Activated CD8-positive, alpha-beta memory T cell treated with anti-CD3 and anti-CD28 coated beads, Interleukin-2, amount 50 U/mL, for 1 hour (primary cell): ENCODE measurements around the gene KLHL13.
"Not testable (repeated sequence)": the region's sequence is repeated elsewhere in the genome, so short reads cannot be mapped to it uniquely, and the experiment has no call there.

Experiments used
- DNase-seq: peaks from one replicate; pipeline ENCODE4 v3.0.0-alpha.2; 2020; ENCODE audit errors: extremely low read depth

The KLHL13 gene, protein sequence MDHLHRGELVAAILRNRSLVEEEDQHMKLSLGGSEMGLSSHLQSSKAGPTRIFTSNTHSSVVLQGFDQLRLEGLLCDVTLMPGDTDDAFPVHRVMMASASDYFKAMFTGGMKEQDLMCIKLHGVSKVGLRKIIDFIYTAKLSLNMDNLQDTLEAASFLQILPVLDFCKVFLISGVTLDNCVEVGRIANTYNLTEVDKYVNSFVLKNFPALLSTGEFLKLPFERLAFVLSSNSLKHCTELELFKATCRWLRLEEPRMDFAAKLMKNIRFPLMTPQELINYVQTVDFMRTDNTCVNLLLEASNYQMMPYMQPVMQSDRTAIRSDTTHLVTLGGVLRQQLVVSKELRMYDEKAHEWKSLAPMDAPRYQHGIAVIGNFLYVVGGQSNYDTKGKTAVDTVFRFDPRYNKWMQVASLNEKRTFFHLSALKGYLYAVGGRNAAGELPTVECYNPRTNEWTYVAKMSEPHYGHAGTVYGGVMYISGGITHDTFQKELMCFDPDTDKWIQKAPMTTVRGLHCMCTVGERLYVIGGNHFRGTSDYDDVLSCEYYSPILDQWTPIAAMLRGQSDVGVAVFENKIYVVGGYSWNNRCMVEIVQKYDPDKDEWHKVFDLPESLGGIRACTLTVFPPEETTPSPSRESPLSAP

DNA sequence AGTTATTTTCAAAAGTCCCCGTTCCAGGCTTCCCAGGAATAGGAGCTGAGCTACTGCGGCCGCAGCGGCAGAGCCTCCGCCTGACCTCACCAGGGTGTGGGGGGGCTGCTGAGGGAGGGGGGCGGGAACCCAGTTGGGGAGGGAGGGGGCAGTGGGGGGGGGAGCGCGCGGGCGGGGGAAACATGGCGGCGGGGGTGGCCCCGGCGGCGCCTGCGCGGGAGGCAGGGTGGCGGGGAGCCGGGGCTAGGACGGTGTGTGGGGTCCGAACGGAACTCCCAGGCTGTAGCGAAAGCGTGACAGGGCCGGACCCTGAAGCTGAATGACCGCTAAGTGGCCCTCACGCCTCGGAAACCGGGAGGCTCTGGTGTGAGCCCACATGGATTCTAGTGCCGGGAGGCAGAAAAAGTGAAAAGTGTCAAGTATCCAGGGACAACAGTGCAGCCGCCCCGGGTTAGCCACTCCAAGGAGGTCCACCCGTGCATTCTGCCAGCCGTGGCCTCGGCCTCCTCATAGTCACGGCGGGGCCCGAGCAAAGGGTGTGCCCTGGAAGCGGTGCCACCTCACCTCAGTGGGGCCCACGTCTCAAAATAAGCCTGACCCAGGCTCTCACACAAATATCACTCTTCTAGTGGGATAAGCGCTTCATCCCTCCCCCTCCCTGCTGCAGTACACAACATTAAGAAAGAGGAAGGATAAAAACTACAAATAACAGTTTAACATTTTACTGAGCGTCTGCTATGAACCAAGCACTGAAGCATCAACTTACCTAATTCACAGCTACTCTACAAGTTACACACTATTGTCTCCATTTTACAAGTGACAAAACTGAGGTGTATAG, at the start of gene KLHL13:
TSS of gene KLHL13 (minus strand) at position 98 of the 838 bp plus-strand sequence. CDS start 88,337 bp downstream, outside the sequence.
- no peak for DNase-seq

DNA sequence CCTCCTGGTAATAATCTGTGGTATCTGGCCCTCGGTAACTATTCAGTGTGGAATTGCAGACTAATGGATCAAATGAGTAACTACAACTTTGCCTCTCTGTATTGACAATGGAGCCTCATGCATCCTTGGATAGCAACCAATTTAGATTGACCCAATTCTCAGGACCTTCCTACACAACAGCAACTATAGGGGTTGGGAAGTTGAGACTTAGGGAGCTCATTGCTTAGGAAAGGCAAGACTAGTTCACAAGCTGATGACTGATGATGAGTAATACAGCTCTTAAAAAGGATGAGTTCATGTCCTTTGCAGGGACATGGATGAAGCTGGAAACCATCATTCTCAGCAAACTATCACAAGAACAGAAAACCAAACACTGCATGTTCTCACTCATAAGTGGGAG, 47.5 kb upstream of the KLHL13 start:
- no peak for DNase-seq

DNA sequence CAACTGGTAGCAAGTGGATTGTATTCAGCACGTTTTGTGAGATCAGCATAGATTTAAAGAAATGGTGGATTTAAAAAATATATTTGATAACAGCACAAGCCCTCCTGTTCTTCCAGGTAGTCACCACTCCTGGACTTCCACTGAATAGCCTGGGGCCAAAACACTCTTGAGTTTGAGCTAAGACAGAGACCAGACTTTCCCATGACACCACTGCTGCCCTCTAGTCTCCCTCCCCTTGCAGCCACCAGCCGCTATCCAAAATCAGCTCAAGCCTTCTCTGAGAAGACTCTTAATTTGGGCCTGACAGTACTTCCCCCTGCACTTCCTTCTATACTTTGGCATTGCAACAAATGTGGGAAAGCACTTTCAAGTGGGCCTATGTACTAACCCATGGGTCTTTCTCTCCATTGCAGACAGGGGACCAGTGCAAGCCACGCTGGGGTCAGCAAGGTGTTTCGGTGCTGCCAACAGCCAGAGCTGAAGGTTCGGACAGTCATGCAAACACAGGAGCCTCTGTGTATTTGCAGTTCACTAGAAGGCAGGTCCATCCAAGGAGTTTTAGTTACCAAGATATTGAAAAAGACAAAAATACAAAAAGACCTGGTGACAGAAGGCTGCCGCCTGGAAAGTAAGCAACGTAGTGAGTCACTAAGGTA, 40.5 kb upstream of the KLHL13 start:
- no peak for DNase-seq

DNA sequence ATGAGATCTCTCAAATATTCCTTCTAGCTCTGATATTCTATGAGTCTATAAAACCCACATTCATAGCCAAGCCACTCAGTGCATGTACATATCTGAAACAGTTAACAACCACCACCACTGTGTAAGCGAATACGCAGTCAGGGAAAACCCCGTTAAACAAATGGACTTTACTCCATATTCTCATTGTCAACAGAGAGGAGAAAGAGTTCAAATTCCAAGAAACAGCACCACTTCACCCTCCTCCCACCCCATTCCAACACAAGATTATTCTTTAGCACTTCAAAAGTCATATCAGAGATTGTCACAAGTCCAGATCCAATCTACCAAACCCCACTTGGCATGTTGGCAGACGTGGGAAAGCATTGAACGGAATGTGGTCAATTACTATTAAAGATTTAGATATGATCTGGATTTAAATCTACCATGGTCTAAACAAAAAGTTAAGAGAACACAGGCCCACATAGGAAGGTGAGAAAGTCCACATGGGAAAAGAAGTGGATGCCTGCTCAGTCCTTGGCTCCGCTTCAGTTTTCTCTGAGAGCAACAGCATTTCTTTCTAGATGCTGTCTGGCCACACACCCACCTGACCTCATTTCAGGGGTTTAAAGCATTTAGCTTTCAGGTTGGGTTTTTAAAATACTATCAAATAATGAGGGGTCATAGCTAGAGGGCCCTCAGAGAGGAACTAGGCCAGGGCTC, 39.8 kb upstream of the KLHL13 start:
- no peak for DNase-seq

DNA sequence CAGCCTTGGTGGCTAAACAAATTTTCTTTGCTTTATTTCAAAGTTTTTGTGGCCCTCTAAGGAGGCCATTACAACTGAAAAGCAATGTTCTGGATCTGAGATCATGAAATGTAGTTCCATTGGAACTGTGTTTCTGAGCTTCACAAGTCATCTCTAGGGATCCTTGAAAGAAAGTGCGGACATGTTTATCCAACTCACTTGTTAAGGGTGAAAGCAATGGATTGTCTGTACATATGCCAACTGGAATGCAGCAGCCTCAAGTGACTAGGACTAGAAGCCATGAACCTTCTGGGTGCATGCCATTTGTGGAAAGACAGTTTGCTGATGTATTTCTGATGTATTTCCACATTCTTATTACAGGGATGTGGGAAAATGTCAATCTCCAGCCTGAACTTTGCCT, 36.7 kb upstream of the KLHL13 start:
- DNase-seq: no peak

DNA sequence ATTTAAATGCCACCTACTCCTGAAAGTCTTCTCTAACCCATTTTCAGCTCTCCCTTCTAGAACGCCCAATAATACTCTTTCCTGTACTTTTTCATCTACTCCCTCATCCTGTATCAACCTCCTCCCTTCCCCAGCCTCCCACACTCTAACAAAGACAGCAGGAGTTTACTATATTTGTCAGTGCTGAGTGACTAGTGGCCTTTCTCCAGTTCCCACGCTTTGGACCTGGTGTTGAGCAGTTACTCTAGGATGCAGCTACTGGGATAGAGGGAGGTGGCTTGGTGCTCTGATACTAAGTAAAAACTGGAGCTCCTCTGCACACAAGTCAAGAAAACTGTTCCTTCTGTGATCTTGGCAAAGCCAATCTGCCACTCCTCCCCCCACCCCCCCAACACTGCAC, 36.1 kb upstream of the KLHL13 start:
- DNase-seq: no peak

DNA sequence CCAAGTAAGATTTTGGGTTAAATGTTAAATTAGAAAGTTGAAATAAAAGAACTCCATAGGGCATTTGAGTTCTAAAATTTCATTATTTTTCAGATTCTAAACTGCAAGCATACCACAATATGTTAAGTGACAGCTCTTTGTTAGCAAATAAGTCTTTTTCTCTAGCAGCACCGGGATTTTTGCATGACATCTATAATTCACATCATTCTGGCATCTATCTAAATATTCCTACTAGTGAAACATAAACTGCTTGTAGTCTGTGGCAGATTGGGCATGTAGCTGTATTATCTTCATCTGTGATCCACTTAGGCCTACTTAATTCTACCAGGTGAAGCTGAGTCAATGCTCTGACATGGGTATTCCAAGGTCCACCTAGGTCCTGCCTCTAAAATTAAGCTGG, 32.1 kb upstream of the KLHL13 start:
- no peak for DNase-seq

DNA sequence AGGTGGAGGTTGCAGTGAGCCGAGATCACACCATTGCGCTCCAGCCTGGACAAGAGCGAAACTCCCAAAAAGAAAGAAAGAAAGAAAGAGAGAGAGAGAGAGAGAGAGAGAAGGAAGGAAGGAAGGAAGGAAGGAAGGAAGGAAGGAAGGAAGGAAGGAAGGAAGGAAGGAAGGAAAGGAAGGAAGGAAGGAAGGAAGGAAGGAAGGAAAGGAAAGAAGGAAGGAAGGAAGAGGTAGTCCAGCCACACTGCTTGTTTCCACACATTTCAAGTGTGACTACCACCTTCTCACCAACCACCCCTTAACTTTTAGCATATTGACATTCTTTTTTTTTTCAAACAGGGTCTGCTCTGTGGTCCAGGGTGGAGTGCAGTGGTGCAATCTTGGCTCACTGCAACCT, 31.2 kb upstream of the KLHL13 start:
- not testable (repeated sequence) for DNase-seq

DNA sequence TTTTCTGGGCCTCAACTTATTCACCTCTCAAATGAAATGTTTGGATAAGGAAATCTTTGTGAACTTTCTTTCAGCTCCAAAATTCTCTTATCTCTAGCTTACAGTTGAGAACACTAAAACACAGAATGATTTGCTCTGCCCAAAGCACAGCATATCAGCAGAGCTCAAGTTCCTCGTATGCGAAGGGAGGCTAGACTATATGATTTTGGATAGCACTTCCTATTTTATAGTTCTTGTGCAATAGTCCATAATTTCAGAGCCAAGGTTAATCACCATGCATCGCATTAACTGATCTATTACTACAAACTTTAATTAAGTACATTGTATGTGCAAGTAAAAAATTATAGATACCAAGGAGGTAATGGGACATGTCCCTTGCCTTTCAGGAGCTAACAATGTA, 27.0 kb upstream of the KLHL13 start:
- no peak for DNase-seq

DNA sequence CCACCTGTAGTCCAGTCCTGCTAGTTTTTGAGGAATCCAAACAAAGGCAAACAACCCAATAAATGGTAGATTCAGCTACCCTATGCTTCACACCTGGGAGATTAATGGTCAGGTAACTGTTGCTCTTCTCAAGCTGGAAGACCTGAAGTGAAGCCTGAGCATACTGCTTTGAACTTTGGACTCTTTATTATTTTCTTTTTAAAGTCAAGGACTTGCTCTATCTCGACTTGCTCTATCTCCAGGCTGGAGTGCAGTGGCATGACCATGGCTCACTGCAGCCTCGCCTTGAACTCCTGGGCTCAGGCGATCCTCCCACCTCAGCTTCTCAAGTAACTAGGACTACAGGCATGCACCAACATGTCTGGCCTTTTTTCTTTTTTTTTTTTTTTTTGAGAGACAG, 14.7 kb upstream of the KLHL13 start:
- no peak for DNase-seq

DNA sequence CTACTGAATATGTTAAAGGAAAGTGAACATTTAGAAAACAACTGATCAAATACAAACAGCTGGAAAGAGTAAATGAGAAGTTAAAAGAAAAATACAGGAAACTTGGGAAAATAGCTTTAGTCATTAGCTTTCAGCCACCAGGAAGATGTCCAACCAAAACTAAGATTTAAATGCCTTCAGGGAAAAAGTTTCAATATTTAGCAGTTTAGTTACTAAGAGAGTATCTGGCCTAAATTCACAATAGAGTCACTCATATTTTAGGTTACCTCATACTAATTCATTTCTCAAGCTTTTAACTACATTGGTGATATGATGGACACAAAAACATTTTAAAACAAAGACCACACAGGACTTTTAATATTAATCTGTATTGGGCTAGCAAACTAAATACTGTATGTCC, 13.1 kb upstream of the KLHL13 start:
- DNase-seq: no peak

DNA sequence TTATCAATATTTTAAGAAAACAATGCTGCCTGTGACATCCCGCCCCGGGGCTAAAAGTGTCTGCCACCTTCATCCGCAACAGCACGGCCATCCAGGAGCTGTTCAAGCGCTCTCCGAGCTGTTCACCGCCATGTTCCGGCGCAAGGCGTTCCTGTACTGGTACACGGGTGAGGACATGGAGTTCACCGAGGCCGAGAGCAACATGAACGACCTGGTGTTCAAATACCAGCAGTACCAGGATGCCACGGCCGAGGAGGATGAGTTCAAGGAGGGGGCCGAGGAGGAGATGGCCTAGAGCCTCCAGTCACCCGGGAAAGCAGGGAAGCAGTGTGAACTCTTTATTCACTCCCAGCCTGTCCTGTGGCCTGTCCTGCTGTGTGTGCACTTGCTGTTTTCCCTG, 12.1 kb upstream of the KLHL13 start:
- no peak for DNase-seq

DNA sequence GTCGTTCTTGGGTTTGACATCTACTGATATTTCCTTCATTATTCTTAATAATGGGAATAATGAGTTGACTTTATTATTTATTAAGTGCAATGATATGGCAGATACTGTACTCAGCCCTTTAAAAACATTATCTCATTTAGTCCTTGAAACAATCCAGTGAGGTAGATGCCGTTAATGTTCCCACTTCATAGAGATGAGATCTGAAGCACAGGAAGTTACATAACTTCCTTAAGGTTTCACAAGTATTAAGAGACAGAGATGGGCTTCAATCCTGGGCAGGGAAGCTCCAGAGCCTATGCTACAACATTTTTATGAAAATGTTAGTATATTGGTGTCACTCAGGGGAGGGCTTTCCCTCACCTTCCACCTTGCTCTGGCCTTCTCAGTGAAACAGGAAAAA, 9.7 kb upstream of the KLHL13 start:
- DNase-seq: no peak

DNA sequence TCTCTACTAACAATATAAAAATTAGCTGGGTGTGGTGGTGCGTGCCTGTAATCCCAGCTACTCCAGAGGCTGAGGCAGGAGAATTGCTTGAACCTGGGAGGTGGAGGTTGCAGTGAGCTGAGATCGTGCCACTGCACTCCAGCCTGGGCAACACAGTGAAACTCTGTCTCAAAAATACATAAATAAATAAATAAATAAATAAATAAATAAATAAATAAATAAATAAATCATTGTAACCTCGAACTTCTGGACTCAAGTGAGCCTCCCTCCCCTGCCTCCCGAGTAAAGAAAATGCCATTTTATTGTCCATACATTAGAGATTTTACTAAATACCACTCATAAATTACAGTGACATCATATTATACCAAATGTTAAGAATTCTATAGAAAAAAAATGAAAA, 7.6 kb upstream of the KLHL13 start:
- DNase-seq: not testable (repeated sequence)

DNA sequence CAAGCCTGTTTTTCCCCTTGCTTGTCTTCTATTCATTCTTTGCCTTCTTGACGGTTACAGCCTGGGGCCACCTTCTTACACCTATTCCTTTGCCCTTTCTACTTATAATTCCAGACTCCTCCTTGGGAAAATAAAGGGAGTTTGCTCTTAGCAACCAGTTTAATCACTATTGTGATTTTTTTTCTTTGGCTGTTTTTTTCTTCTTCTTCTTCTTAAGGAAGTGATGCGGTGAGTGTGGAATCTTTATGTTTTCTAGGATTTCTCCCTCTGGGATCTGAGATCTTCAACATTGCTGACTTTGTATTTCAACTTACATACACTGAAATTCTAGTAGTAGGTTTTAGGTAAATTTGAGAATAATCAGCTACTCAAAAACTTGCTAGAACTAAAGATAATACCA, 1.1 kb upstream of the KLHL13 start:
- DNase-seq: no peak

DNA sequence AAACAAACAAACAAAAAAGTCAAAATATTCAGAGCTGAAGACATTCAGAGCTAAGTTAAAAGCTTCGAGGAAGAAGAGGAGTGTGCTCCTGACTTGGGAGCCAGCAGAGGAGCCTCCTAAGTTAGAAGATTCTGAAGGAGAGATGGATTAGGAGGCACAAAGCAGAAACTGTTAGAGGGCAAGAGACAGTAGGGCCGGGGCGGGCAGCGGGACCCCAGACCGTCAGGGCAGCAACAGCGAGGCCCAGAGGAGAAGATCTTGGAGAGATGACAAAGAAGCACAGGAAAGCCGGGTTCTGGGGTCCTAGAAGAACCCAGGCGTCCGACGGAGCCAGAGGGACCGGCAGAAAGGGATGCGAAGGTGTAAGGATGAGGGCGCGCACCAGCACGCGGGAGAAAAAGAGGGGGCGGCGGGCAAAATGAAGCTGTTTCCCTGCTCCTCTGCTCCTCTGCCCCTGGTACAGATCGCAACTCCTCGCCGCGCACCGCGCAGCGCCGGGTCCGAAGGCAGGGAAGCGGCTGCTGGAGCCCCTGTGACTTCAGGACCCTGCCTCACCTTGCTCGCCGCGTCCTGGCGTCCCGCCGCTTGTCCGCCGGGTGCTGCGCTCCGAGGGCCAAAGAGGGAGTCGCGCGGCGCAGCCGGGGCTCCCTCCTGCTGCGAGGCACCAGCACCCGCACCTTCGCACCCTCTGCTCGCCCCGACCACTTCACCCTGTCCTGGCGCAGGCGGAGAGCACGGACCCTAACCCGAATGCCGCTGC, 477 bp downstream of the KLHL13 start:
- DNase-seq: no peak

DNA sequence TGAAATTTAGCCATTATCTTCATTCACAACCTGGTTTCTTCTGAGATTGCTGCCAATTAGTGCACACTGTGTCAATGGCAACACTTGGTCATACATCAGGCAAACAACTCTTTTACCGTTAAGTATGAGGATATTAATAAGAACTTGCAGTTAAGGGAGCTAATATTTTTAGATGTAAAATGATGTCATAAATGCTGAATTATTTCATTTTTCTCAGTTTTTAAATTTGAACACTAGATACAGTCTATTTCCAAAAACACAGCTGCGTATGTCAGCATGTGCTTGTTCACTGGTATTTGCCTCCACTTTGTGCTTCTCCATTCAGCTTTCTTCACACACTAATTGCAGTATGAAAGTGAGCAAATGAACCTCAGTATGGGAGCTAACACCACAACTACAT, 1.6 kb downstream of the KLHL13 start:
- DNase-seq: no peak

DNA sequence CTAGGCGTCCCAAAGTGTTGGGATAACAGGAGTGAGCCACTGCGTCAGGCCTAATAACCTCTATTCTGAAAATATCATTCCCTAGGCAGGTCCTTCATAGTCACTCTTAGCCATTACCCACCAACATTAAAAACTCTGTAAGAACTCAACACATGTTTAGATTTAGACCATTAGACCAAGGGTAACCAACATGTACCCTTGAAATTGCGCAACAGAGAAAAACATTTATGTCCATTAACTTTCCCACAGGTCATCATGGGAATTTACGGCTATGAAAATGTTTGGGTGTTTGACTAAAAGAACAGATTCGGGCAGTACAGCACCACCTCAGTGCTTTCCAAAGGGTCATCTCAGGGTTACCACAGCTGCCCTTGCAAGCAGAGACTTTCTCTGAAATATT, 7.5 kb downstream of the KLHL13 start:
- DNase-seq: no peak

DNA sequence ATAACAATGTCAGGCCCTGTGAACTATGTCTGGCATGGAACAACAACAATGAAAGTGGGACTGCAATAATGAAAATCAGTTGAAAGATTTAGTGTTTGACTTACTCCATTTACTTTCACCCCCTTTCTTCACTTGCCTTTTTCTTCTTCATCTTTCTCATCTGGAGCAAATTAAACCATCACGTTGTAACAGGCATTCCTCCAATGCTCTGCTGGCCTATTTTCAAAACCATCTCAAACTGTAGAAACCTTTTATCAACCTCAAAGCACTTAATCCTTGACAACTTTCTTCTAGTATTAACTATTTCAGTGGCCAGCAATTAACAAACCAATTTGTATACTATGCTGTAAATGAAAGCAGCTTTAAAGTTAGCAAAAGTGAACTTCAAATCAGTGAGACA, 8.3 kb downstream of the KLHL13 start:
- DNase-seq: no peak

DNA sequence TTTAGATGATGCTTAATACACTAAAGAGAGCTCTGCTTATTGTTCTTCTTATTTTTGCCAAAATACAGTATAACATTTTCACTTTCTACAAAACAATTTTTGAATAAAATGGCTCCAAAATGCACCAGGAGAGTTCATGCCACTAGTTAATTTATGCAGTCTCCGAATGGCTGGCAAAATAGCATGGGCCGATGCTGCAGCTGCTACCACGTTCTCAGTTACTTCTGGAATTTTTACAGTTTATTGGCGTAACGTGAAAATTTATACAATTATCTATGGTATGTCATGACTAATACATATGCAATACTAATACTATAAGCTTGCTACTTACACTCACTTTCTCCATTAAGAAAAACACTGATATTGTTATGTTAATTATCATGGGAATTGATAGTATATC, 16.5 kb downstream of the KLHL13 start:
- no peak for DNase-seq

DNA sequence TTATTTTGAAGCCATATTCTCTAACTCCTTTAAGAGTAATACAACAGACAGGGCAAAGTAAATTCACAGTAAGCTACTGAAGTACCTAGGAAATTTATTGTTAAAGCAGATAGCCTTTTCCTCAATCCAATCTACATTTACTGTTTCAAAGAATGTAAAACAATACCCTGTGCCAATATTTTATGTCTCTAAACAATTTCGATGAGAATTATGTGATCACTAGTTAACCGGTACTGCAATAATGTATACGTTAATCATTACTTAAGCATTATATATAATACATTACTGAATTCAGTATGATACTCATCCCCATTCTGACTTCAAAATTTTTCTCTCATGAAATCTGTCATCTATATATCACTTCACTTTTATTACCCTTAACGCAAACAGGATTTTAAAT, 28.5 kb downstream of the KLHL13 start:
- no peak for DNase-seq
